Measurements from ENCODE around the gene ABCC1.
"Not testable (repeated sequence)": the region's sequence is repeated elsewhere in the genome, so short reads cannot be mapped to it uniquely, and the experiment has no call there.

The ABCC1 gene

GRCh38 chr16:16096858-16097213, 147.4 kb downstream of the ABCC1 start:
- H3K4me1 ChIP-seq, result peaks cover 56% of the 10 kb centered on the region
- no peak overlapping the region for H3K4me2 ChIP-seq
- TF ChIP-seq Cebpa-rat (IDR thresholded peaks at IDR 0.05), result no peak
- no peak overlapping the region for H3K9ac ChIP-seq
- 0 out of 2 replicates have a peak overlapping the region, but pooled peaks have one; percentile 22 for H3K27ac ChIP-seq
- H3K9me3 ChIP-seq, result no peaks in the 10 kb centered on the region
- 0 out of 2 replicates have a peak, but pooled peaks cover 5% of the 10 kb centered on the region for H4K20me1 ChIP-seq
- no peak overlapping the region for H3K4me3 ChIP-seq
- no peaks in the 10 kb centered on the region for H3K27me3 ChIP-seq
- H3K36me3 ChIP-seq, result peaks cover 92% of the 10 kb centered on the region

- no peak overlapping the region for H3K9ac ChIP-seq
- no peaks in the 10 kb centered on the region for H4K20me1 ChIP-seq
- H3K27ac ChIP-seq, result peak overlapping the region; percentile 16; the same call in 1 of the 2 replicates
- no peaks in the 10 kb centered on the region for H3K27me3 ChIP-seq
- peak overlapping the region; percentile 80 for H3K4me2 ChIP-seq
- H3K9me3 ChIP-seq, result 0 out of 2 replicates have a peak, but pooled peaks cover 4% of the 10 kb centered on the region
- H3K4me3 ChIP-seq, result no peak overlapping the region
- TF ChIP-seq Cebpa-rat (IDR thresholded peaks at IDR 0.05), result no peak
- H3K4me1 ChIP-seq, result peaks cover 79% of the 10 kb centered on the region
- peaks cover 92% of the 10 kb centered on the region for H3K36me3 ChIP-seq
These were observed 149.9 kb downstream of the ABCC1 start for GRCh38 chr16:16099320-16099719.

GRCh38 chr16:16100631-16101030, 151.2 kb downstream of the ABCC1 start:
- Histone ChIP-seq H3K27ac (no peak overlapping the region), H3K9me3 (0 out of 2 replicates have a peak, but pooled peaks cover 4% of the 10 kb centered on the region), H4K20me1 (no peaks in the 10 kb centered on the region), H3K36me3 (peaks cover 91% of the 10 kb centered on the region), H3K4me1 (peaks cover 84% of the 10 kb centered on the region), H3K27me3 (no peaks in the 10 kb centered on the region), H3K4me3 (no peak overlapping the region), H3K4me2 (peak overlapping the region; percentile 80), H3K9ac (no peak overlapping the region)
- no peak for TF ChIP-seq Cebpa-rat (IDR thresholded peaks at IDR 0.05)

GRCh38 chr16:16101585-16101984, 152.2 kb downstream of the ABCC1 start:
- H3K9me3 ChIP-seq, result 0 out of 2 replicates have a peak, but pooled peaks cover 4% of the 10 kb centered on the region
- no peak overlapping the region for H3K9ac ChIP-seq
- H3K4me2 ChIP-seq, result peak overlapping the region; percentile 80
- no peak overlapping the region for H3K4me3 ChIP-seq
- 0 out of 2 replicates have a peak, but pooled peaks cover 9% of the 10 kb centered on the region for H4K20me1 ChIP-seq
- peaks cover 89% of the 10 kb centered on the region for H3K36me3 ChIP-seq
- H3K27ac ChIP-seq, result no peak overlapping the region
- peaks cover 84% of the 10 kb centered on the region for H3K4me1 ChIP-seq
- H3K27me3 ChIP-seq, result no peaks in the 10 kb centered on the region
- TF ChIP-seq Cebpa-rat (IDR thresholded peaks at IDR 0.05), result no peak

GRCh38 chr16:16102738-16103137, 153.3 kb downstream of the ABCC1 start:
- H3K36me3 ChIP-seq, result peaks cover 87% of the 10 kb centered on the region
- H3K9ac ChIP-seq, result no peak overlapping the region
- H3K4me1 ChIP-seq, result peaks cover 84% of the 10 kb centered on the region
- H3K27ac ChIP-seq, result 0 out of 2 replicates have a peak overlapping the region, but pooled peaks have one; percentile 14
- H3K27me3 ChIP-seq, result no peaks in the 10 kb centered on the region
- no peak for TF ChIP-seq Cebpa-rat (IDR thresholded peaks at IDR 0.05)
- 0 out of 2 replicates have a peak, but pooled peaks cover 4% of the 10 kb centered on the region for H3K9me3 ChIP-seq
- H4K20me1 ChIP-seq, result 0 out of 2 replicates have a peak, but pooled peaks cover 16% of the 10 kb centered on the region
- peak overlapping the region; percentile 80 for H3K4me2 ChIP-seq
- no peak overlapping the region for H3K4me3 ChIP-seq

GRCh38 chr16:16104132-16104803, 154.9 kb downstream of the ABCC1 start:
- peaks cover 87% of the 10 kb centered on the region for H3K36me3 ChIP-seq

GRCh38 chr16:16104804-16105141, 155.4 kb downstream of the ABCC1 start:
- Histone ChIP-seq H3K4me1 (peaks cover 73% of the 10 kb centered on the region), H4K20me1 (0 out of 2 replicates have a peak, but pooled peaks cover 16% of the 10 kb centered on the region), H3K27ac (peak overlapping the region; percentile 71), H3K9ac (peak overlapping the region; percentile 58), H3K36me3 (peaks cover 87% of the 10 kb centered on the region), H3K4me2 (peak overlapping the region; percentile 80)
- not testable (repeated sequence) for H3K4me3 ChIP-seq, H3K9me3 ChIP-seq, H3K27me3 ChIP-seq

More at GRCh38 chr16:16104132-16104803, 154.9 kb downstream of the ABCC1 start:
- Histone ChIP-seq H4K20me1 (0 out of 2 replicates have a peak, but pooled peaks cover 16% of the 10 kb centered on the region), H3K4me2 (peak overlapping the region; percentile 80), H3K4me1 (peaks cover 78% of the 10 kb centered on the region), H3K27ac (peak overlapping the region; percentile 71)
- not testable (repeated sequence) for H3K9ac ChIP-seq, H3K4me3 ChIP-seq, H3K9me3 ChIP-seq, H3K27me3 ChIP-seq

- Histone ChIP-seq H4K20me1 (0 out of 2 replicates have a peak, but pooled peaks cover 16% of the 10 kb centered on the region), H3K36me3 (peaks cover 87% of the 10 kb centered on the region), H3K4me2 (peak overlapping the region; percentile 80), H3K4me3 (no peak overlapping the region), H3K27ac (peak overlapping the region; percentile 71; the same call in 1 of the 2 replicates), H3K9me3 (0 out of 2 replicates have a peak, but pooled peaks cover 4% of the 10 kb centered on the region), H3K9ac (peak overlapping the region; percentile 58; the same call in 1 of the 2 replicates), H3K4me1 (peaks cover 64% of the 10 kb centered on the region), H3K27me3 (no peaks in the 10 kb centered on the region)
- no peak for TF ChIP-seq Cebpa-rat (IDR thresholded peaks at IDR 0.05)
These were observed 156.2 kb downstream of the ABCC1 start for GRCh38 chr16:16105646-16106045.

- Histone ChIP-seq H3K36me3 (peaks cover 89% of the 10 kb centered on the region), H3K4me3 (no peak overlapping the region), H3K9ac (no peak overlapping the region), H4K20me1 (0 out of 2 replicates have a peak, but pooled peaks cover 16% of the 10 kb centered on the region), H3K27me3 (no peaks in the 10 kb centered on the region), H3K27ac (no peak overlapping the region; the same call in 1 of the 2 replicates), H3K4me1 (peaks cover 56% of the 10 kb centered on the region), H3K4me2 (peak overlapping the region; percentile 80), H3K9me3 (0 out of 2 replicates have a peak, but pooled peaks cover 4% of the 10 kb centered on the region)
- TF ChIP-seq Cebpa-rat (IDR thresholded peaks at IDR 0.05), result no peak
These were observed 157.1 kb downstream of the ABCC1 start for GRCh38 chr16:16106466-16106865.

GRCh38 chr16:16107839-16108238, 158.4 kb downstream of the ABCC1 start:
- Histone ChIP-seq H3K36me3 (peaks cover 89% of the 10 kb centered on the region), H3K27ac (no peak overlapping the region; the same call in 1 of the 2 replicates)

More at GRCh38 chr16:16107839-16108238, 158.4 kb downstream of the ABCC1 start:
- no peak for TF ChIP-seq Cebpa-rat (IDR thresholded peaks at IDR 0.05)
- Histone ChIP-seq H3K9me3 (0 out of 2 replicates have a peak, but pooled peaks cover 4% of the 10 kb centered on the region), H3K4me2 (no peak overlapping the region), H3K4me3 (no peak overlapping the region), H3K9ac (no peak overlapping the region), H4K20me1 (0 out of 2 replicates have a peak, but pooled peaks cover 17% of the 10 kb centered on the region), H3K27me3 (no peaks in the 10 kb centered on the region), H3K4me1 (peaks cover 42% of the 10 kb centered on the region)

Measured in BLaER1 (cell line).